ENCODE measurements around the gene MOV10. TPM values are rescaled to one million over a fixed set of nuclear protein-coding genes. Genes with fewer than 3 reads are reported as not detected.
"Not testable (repeated sequence)": the region's sequence is repeated elsewhere in the genome, so short reads cannot be mapped to it uniquely, and the experiment has no call there.

The MOV10 gene
- total and polyA plus RNA-seq, 8 donors = 57.8 to 81.3 (median 71.3) TPM

DNA sequence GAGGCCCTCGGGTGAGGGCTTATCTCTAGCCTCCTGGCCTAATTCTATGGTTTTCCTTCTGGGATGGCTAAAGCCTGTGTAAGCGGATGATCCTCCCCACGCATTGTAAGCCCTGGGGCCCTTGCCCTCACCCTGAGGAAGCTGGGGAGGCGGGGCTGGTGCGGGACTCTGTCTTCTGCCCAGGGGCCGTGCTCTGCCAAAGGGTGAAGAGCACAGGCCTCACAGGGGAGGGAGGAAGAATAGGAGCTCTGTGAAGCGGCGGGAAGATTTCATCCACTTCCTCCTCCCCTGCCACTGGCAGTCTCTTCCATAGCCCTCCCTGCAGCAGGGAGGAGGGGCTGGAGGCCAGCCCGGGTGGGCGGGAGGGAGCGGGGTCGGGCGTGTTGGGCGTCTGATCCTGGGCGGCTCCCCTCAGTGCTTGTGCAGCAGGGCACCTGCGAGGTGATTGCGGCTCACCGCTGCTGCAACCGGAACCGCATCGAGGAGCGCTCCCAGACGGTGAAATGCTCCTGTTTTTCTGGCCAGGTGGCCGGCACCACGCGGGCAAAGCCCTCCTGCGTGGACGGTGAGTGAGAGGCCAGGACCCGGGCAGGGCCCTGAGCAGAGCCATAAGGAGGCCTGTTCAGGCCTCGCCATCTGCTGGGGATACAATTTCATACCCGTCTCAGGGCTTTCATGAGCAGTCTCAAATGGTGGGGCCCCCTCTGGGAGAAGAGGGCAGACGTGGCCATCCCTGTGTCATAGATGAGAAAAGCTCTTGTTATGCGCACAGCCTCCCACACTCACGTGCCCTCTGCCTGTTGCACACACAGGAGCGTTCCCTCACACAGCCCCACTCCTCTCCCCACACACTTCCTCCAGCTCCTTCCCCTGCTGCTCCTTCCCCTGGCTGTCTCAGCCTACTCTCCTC, 48.4 kb downstream of the MOV10 start:
- TF ChIP-seq, protein P1, sequence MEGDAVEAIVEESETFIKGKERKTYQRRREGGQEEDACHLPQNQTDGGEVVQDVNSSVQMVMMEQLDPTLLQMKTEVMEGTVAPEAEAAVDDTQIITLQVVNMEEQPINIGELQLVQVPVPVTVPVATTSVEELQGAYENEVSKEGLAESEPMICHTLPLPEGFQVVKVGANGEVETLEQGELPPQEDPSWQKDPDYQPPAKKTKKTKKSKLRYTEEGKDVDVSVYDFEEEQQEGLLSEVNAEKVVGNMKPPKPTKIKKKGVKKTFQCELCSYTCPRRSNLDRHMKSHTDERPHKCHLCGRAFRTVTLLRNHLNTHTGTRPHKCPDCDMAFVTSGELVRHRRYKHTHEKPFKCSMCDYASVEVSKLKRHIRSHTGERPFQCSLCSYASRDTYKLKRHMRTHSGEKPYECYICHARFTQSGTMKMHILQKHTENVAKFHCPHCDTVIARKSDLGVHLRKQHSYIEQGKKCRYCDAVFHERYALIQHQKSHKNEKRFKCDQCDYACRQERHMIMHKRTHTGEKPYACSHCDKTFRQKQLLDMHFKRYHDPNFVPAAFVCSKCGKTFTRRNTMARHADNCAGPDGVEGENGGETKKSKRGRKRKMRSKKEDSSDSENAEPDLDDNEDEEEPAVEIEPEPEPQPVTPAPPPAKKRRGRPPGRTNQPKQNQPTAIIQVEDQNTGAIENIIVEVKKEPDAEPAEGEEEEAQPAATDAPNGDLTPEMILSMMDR (IDR thresholded peaks at IDR 0.05) = no peak
- no peaks in the 10 kb centered on the region for H3K9me3 ChIP-seq
- peak in 1 of 4 donors; percentile 52 for DNase-seq
- H3K36me3 ChIP-seq = no peaks in the 10 kb centered on the region
- H3K4me3 ChIP-seq = no peak overlapping the region
- no peak overlapping the region for H3K27ac ChIP-seq
- H3K27me3 ChIP-seq = peaks cover 0 to 45% of the 10 kb centered on the region in 2 donors
- intact Hi-C loops (cut with DNase I) = loop anchor here in 1 of 2 donors (10.0 kb wide), 1 partner anchor 82 kb away; no protein-coding TSS in a partner anchor
- H3K4me1 ChIP-seq = peaks cover 6 to 18% of the 10 kb centered on the region in 2 donors
- ATAC-seq = peak; percentile 39

DNA sequence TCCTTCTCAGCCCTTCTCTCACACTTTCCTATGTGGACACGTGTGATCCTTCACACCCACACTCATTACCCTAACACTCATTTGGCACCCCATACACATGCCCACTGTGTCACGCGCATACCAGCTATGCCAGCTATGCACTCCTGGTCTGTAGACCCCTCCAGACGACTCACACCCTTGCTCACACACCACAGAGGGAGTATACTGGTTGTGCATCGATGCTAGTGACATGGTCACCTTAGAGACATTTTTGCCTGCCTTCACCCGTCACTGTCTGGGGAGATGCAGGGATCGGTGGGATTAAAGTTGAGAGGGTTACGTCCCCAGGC, 49.0 kb downstream of the MOV10 start:
- Histone ChIP-seq H3K4me1 (peaks cover 5 to 18% of the 10 kb centered on the region in 2 donors), H3K27me3 (peaks cover 0 to 39% of the 10 kb centered on the region in 2 donors), H3K4me3 (no peak overlapping the region), H3K36me3 (no peaks in the 10 kb centered on the region), H3K9me3 (no peaks in the 10 kb centered on the region), H3K27ac (no peak overlapping the region)
- TF ChIP-seq, protein P1 (IDR thresholded peaks at IDR 0.05) = no peak
- intact Hi-C loops (cut with DNase I) = loop anchor here in 1 of 2 donors (10.0 kb wide), 1 partner anchor 81 kb away; no protein-coding TSS in a partner anchor
- ATAC-seq (no peak), DNase-seq (no peak)

DNA sequence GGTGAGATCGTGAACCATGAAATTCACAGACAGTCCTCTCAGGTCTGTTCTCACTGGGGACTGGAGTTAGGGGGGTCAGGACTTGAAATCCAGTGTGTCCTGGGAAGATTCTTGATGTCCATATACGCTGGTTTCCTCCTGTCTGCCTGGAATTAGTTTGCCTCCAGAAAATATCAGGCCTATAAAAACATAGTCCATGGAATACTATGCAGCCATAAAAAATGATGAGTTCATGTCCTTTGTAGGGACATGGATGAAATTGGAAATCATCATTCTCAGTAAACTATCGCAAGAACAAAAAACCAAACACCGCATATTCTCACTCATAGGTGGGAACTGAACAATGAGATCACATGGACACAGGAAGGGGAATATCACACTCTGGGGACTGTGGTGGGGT, 49.8 kb downstream of the MOV10 start:
- not testable (repeated sequence) for H3K27ac ChIP-seq, DNase-seq, H3K4me3 ChIP-seq, H3K36me3 ChIP-seq, H3K9me3 ChIP-seq, ATAC-seq
- Histone ChIP-seq H3K27me3 (peaks cover 0 to 32% of the 10 kb centered on the region in 2 donors), H3K4me1 (peaks cover 0 to 12% of the 10 kb centered on the region in 2 donors)
- intact Hi-C loops (cut with DNase I) = loop anchor here in 1 of 2 donors (10.0 kb wide), 1 partner anchor 81 kb away; no protein-coding TSS in a partner anchor

DNA sequence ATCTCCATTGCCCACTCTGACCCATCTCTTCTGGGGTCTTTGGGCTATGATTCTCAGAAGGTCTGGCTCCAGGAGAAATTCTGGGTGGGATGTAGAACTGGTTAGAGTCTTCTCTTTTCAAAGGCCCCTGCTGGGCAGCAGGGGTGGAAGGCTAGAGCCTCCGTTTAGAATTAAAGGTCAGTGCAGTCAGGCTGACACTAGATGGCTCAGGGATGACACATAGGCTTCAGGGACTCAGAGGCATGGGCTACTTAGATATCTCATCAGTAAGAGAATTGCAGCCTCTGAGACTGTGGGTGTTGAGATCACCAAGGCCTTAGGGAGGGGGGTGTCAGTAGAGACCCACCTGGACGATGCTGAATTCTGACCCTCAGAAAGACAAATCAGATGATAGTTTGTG, 53.3 kb downstream of the MOV10 start:
- Histone ChIP-seq H3K27me3 (peaks cover 0 to 11% of the 10 kb centered on the region in 2 donors), H3K9me3 (no peaks in the 10 kb centered on the region), H3K27ac (no peak overlapping the region), H3K4me1 (peaks cover 0 to 5% of the 10 kb centered on the region in 2 donors), H3K4me3 (no peak overlapping the region), H3K36me3 (no peaks in the 10 kb centered on the region)
- intact Hi-C loops (cut with DNase I) = loop anchor here in 1 of 2 donors (10.0 kb wide), 1 partner anchor 77 kb away; no protein-coding TSS in a partner anchor
- TF ChIP-seq, protein P1 (IDR thresholded peaks at IDR 0.05) = no peak
- DNase-seq = no peak
- ATAC-seq = no peak

DNA sequence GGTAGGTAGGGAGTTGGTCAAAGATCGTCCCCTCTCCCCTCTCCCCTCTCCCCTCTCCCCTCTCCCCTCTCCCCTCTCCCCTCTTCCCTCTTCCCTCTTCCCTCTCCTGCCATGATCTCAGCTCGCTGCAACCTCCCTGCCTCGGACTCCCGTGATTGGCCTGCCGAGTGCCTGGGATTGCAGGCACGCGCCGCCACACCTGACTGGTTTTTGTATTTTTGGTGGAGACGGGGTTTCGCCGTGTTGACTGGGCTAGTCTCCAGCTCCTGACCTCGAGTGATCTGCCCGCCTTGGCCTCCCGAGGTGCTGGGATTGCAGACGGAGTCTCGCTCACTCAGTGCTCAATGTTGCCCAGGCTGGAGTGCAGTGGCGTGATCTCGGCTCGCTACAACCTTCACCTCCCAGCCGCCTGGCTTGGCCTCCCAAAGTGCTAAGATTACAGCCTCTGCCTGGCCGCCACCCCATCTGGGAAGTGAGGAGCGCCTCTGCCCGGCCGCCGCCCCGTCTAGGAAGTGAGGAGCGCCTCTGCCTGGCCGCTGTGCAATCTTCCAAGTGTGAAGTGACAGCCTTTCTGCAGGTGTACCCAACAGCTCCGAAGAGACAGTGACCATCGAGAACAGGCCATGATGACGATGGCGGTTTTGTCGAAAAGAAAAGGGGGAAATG, 54.0 kb downstream of the MOV10 start:
- not testable (repeated sequence) for H3K4me1 ChIP-seq, H3K9me3 ChIP-seq, H3K27ac ChIP-seq, ATAC-seq, H3K4me3 ChIP-seq, H3K36me3 ChIP-seq, H3K27me3 ChIP-seq, DNase-seq
- intact Hi-C loops (cut with DNase I) = loop anchor here in 1 of 2 donors (10.0 kb wide), 1 partner anchor 76 kb away; no protein-coding TSS in a partner anchor

DNA sequence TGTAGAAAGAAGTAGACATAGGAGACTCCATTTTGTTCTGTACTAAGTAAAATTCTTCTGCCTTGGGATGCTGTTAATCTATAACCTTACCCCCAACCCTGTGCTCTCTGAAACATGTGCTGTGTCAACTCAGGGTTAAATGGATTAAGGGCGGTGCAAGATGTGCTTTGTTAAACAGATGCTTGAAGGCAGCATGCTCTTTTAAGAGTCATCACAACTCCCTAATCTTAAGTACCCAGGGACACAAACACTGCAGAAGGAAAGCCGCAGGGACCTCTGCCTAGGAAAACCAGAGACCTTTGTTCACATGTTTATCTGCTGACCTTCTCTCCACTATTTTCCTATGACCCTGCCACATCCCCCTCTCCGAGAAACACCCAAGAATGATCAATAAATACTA, 54.6 kb downstream of the MOV10 start:
- not testable (repeated sequence) for H3K27me3 ChIP-seq, ATAC-seq, H3K4me1 ChIP-seq, H3K9me3 ChIP-seq, DNase-seq, H3K36me3 ChIP-seq, H3K27ac ChIP-seq, H3K4me3 ChIP-seq
- intact Hi-C loops (cut with DNase I) = loop anchor here in 1 of 2 donors (10.0 kb wide), 1 partner anchor 76 kb away; no protein-coding TSS in a partner anchor

Data from left lung (tissue), 10 donors.